ENCODE results near the gene PTAFR. TPM values are rescaled to one million over a fixed set of nuclear protein-coding genes. Genes with fewer than 3 reads are reported as not detected.
A peak's percentile ranks its signal among the peaks of the same experiment; 100 is the strongest.

The PTAFR gene
- total RNA-seq, 1 experiment from 2014 or later = 0.47 TPM

DNA sequence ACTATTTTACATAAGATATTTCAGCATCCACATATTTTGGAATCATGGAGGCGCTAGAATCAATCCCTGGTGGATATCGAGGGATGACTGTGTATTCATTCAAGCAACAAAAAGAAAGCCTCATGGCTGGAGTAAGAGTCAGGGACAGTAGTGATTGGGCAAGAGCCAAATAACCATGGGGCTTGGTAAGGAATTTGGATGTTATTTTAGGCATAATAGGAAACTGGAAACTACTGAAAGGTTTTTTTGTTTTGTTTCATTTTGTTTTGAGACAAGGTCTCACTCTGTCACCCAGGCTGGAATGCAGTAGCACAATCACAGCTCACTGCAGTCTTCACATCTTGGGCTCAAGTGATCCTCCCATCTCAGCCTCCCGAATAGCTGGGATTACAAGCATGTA, 54.3 kb downstream of the PTAFR start:
- DNase-seq (ENCODE audit: low read depth) = peak; percentile 85

- no peak for DNase-seq (ENCODE audit: low read depth)
These were observed 56.9 kb downstream of the PTAFR start for GRCh38 chr1:28119556-28119955.

DNA sequence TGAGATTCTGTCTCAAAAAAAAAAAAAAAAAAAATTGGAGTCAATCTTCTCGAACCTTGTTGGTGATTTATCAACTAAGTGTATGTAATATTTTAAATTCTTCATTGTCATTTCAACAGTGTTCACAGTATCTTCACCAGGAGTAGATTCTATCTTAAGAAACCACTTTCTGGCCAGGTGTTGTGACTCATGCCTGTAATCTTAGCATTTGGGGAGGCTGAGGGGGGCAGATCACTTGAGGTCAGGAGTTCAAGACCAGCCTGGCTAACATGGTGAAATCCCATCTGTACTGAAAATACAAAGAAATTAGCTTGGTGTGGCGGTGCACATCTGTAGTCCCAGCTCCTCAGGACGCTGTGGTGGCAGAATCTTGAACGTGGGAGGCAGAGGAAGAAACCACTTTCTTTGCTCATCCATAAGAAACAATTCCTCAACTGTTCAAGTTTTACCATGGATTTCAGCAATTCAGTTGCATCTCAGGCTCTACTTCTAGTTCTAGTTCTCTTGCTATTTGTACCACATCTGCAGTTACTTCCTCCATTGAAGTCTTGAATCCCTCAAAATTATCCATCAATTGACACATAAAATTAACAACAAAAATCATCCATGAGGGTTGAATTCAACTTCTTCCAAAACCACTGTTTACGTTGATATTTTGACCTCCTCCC, 57.7 kb downstream of the PTAFR start:
- peak; percentile 45 for DNase-seq (ENCODE audit: low read depth)

DNA sequence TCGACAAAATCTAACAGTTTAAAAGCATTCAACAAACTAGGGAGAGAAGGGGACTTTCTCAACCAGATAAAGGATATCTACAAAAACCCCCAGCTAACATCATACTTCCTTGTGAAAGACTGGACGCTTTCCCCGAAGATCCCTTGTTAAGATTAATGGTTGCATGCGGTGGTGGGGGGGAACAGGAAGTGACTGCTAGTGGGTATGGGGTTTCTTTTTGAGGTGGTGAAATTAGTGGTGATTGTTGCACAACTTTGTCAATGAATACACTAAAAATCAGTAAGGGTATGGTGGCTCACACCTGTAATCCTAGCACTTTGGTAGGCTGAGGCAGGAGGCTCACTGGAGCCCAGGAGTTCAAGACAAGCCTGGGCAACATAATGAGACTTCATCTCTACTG, 61.2 kb downstream of the PTAFR start:
- DNase-seq (ENCODE audit: low read depth) = peak; percentile 19

GRCh38 chr1:28114844-28115243, 61.6 kb downstream of the PTAFR start:
- no peak for DNase-seq (ENCODE audit: low read depth)

DNA sequence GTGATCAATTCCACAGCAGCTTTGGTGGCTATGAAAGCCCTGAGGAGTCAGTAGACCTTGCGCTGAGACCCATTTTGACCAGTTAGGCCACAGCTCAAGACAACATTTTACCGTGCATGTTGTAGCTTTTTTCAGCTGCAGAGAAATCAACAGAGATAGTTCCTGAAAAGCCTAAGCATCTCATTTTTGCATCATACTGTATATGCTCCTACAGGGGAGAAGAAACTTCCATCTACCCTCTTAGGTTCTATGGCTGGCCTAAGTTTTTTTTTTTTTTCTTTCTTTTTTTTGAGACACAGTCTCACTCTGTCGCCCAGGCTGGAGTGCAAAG, 63.3 kb downstream of the PTAFR start:
- no peak for DNase-seq (ENCODE audit: low read depth)

- DNase-seq (ENCODE audit: low read depth) = peak; percentile 99
These were observed 63.9 kb downstream of the PTAFR start for GRCh38 chr1:28112388-28113241.

GRCh38 chr1:28111157-28111556, 65.3 kb downstream of the PTAFR start:
- DNase-seq (ENCODE audit: low read depth) = no peak

- DNase-seq (ENCODE audit: low read depth) = peak; percentile 55
These were observed 65.9 kb downstream of the PTAFR start for GRCh38 chr1:28110555-28110954.

GRCh38 chr1:28109639-28110038, 66.9 kb downstream of the PTAFR start:
- no peak for DNase-seq (ENCODE audit: low read depth)

- no peak for DNase-seq (ENCODE audit: low read depth)
These were observed 68.5 kb downstream of the PTAFR start for GRCh38 chr1:28108001-28108400.

DNA sequence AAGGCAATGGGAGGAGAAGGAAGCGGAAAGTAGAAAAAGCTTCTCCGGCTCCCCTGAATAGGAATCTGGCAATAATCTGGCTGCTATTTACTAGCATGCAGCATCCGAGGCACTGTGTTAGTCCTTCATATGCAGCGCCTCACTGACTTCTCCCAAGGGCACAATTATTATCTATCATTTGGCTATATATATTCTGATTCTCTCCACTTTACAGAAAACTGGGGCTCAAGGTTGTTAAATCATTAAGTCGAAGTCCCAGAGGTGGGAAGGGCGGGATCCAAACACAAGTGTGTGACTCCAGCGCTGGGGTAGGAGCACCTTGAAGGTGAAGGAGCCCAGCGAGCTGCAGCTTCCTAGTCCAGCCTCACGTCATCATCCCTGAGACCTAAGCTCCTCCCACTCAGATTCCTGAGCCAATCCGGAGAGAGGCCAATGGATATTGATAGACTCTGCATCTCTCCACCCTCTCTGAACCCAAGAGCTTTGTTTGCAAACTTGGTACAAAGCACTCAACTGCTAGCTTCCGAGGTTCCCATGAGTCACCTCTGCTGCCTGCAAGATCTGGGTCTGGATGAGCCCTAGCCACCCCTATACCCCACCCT, 71.5 kb downstream of the PTAFR start:
- peak; percentile 73 for DNase-seq (ENCODE audit: low read depth)

DNA sequence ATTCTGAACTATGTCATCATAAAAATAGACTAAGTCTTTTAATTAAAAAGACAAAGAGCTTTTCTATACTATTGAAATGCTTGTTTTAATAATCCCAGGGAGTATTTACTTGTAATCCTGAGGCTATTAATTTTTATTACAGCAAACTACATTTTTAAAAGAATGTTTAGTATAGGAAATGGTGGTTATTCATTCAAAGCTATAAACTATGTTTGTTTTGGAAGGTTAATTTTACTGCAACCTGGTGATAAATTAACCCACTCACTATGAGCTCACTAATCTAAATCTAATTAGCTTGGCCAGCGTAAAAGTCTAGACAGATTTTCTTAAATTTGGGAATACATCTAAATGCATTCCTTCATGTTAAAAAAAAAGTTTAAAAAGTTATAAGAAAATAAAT, 74.3 kb downstream of the PTAFR start:
- no peak for DNase-seq (ENCODE audit: low read depth)

- peak; percentile 66 for DNase-seq (ENCODE audit: low read depth)
These were observed 77.3 kb downstream of the PTAFR start for GRCh38 chr1:28099050-28099769.

Other genes with a start within 250 kb of the PTAFR start
- 0.10 and 1.1 TPM in 2 replicates for gene SMPDL3B, start 241.7 kb downstream of the PTAFR start, total RNA-seq (2014; rRNA removed; shearing (Covaris generic))
- 1.7 and 3.4 TPM in 2 replicates for gene XKR8, start 216.7 kb downstream of the PTAFR start, total RNA-seq (2014; rRNA removed; shearing (Covaris generic))
- gene EYA3, start 88.1 kb downstream of the PTAFR start, total RNA-seq (2014; rRNA removed; shearing (Covaris generic)) = 20.0 and 25.4 TPM in 2 replicates
- gene DNAJC8, start 56.3 kb upstream of the PTAFR start, total RNA-seq (2014; rRNA removed; shearing (Covaris generic)) = 140 and 151 TPM in 2 replicates
- gene ATP5IF1, start 59.4 kb upstream of the PTAFR start, total RNA-seq (2014; rRNA removed; shearing (Covaris generic)) = 323 and 496 TPM in 2 replicates
- gene SESN2, start 82.8 kb upstream of the PTAFR start, total RNA-seq (2014; rRNA removed; shearing (Covaris generic)) = 5.3 and 7.9 TPM in 2 replicates
- gene MED18, start 152.3 kb upstream of the PTAFR start, total RNA-seq (2014; rRNA removed; shearing (Covaris generic)) = 13.2 and 15.5 TPM in 2 replicates
- 17.8 and 31.1 TPM in 2 replicates for gene PHACTR4, start 193.1 kb upstream of the PTAFR start, total RNA-seq (2014; rRNA removed; shearing (Covaris generic))

Measured in M059J (cell line).